NCI-H2227 (cell line): Measurements from ENCODE around the gene ETV1.
A peak's percentile ranks its signal among the peaks of the same experiment; 100 is the strongest.

Experiments
- DNase-seq: peaks from one replicate; lab custom pipeline; 2025; ENCODE audit not compliant: unreplicated experiment; lab: John Stamatoyannopoulos, UW

The ETV1 gene

DNA sequence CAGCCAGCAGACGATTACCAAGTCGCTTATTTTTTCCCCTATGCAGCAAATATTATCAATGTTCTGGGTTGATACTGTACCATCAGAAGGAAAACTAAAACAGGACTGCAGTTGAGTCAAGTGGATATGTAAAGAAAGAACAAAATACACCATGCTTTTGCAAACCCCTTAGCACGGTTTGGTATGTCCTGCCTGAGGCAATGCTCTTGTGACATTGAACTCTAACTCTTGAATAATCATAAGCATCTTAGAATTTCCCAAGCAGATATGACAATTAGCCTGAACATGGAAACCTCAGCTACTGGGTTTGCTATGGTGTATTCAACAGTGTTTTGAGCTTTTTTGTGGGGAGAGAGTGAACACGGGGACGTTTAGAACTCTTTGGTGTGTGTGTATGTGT is 107.4 kb downstream of the ETV1 start:
- DNase-seq = no peak

DNA sequence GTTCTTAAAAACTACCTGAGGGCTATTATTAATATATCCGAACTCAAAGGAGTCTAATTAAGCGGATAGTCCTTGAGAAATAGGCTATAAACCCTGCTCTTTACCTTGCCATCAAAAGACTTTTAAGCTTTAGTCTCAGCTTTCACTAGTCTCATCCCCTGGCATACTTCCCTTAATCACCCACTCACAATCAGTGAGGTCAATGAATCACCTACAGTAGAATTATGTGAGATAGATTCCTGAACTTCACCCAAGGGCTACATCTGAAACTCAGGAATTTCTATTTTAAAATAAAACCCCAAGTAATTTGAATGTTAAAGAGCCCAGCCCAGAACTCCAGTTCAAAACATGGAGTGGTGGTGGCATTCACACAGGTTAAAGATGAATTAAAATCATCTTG is 108.7 kb downstream of the ETV1 start:
- DNase-seq = no peak

DNA sequence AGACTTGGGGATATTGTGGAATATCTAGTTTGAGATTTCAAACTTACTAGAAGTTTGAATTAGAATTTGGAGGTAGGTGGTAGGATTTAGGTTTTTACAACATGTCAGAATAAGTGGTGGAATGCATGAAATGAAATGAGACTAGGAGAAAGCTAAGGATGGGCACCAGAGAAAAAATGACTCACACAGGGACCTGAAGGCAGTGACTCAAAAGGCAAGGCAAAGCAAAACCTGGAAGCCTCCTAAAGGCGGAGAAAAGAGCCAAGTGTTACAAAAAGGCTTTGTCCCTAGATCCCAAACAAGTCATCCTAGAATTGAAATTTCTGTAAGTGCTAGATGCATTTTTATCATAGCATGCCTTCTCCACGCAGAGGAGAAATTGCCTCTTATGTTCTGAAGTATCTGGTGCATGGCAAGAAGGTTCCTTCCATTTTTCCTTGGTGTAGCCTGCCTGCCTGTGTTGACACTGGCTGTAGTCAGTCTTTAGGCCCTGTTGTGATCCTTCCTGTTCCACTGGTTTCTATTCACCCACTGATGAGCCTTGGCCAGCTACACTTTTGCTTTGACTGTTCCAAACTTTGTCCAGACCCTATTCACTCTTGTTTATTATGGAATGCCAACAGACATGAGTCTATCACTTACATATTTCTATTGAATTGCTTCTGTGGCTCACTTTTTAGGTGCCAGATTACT is 109.3 kb downstream of the ETV1 start:
- no peak for DNase-seq

DNA sequence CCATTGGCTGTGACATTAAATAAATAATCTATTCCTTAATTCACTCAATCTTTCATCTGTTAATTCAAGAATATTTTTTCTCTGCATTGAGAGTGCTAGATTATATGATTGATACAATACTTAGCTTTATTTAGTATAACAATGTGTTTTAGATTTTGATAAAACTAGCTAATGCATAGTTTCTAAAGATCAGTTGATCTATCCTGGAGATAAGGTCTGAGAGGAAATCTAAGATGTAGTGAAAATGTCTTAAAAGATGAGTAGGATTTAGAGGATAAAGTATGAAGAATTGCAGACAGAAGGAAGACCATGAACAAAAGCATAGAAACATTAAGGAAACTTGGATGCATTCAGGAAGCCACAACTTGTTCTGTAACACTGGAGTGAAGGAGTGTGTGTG is 110.3 kb downstream of the ETV1 start:
- DNase-seq = no peak

DNA sequence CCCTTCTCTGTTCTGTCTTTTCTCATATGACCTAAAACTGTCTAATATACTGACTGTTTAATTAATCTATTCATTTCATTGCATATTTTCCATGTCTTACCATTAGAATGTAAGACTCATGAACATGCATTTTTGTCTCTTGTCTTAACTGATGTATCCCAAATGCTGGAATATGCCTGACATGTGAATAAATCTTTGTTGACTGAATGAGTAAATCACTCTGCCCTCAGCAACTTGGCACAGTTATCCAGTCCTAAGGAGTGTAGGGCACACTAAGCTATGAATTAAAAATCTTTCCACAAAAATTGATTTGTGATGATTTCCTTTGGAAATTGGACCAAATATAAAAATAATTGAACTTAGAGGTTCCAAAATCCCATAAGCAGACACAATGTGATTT is 111.3 kb downstream of the ETV1 start:
- no peak for DNase-seq

DNA sequence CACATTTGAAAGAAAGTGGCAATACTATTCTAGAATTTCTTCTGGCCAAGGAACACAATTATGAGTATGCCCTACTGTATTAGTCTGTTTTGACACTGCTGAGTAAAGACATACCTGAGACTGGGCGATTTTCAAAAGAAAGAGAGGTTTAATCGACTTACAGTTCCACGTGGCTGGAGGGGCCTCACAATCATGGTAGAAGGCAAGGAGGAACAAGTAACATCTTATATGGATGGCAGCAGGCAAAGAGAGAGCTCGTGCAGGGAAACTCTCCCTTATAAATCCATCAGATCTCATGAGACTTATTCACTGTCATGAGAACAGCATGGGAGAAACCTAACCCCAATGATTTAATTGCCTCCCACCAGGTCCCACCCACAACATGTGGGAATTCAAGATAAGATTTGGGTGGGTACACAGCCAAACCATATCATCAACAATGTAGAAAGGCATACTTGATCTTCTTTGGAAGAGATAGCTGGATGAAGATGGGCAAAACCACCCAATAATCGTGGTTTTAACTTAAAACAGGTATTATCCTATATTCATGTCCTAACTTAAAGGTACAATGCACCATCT is 113.9 kb downstream of the ETV1 start:
- no peak for DNase-seq

DNA sequence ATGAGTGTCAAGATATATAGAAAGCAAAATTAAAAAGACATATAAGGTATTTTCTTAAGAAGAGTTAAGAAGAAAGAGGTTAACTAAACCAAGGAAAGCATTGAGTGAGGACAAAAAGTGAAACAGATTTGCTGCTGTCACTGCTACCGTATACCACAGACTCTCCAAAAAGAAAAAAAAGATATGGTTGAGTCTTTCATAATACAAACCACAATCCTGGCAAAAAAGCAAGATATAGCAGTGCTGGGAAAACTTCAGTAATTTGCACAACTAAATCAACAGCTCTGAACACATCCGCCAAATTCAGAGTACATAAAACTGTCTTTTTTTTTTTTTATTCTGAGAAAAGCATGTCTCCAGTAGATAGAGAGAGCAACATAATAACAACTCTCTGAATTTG is 114.7 kb downstream of the ETV1 start:
- no peak for DNase-seq

DNA sequence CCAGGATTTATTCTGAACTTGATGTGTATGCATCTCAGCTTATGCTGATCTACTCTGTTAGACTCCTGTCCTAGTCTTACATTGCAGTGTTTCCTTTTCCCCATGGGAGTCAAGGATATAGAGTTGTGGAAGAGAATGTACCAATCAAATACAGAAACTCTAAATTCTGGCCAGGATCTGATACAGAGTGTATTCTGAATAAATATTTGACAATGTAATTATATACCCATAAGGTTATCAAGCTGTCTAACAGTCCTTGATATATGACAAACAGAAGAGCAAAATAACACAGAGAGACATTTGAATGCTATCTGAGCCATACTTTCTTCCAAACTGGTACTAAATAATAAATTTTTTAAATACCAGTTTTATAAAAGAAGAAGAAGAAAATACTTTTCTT is 116.8 kb downstream of the ETV1 start:
- DNase-seq = no peak

DNA sequence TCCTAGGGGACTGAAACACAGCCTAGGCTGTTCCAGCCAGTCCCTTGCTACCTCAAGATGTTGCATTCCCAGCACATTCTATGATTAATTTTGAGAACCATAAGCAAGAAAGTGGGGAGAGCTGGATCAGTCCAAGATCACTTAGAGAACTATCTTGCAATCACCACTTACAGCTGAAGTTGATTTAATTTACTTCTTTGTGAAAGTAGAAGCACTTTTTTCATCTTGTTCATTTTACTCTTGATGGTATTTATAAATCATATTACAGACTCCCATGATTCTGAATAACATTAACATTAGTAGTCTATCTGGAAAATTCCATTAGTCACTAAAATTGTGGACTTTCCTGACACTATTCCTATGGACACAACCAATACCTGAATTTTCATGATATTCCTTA is 118.5 kb downstream of the ETV1 start:
- no peak for DNase-seq

DNA sequence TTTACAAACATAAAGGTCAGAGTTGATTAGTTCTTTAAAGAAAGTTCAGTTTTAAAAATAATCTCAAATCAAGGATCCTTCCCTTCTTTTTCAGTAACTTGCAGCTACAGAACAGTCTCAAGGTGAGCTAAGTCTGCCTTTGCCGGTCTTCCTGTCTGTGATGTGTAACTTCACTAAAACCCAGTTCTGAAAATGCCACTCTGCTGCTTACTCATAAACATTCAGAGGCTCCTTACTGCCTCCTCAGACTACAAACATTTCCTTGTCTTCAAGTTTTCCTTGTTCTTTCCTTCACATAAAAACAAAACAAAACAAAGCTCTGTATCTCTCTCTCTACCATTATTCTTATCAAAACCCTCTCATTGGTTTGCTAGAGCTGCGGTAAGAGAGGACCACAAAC is 128.7 kb downstream of the ETV1 start:
- DNase-seq = no peak

DNA sequence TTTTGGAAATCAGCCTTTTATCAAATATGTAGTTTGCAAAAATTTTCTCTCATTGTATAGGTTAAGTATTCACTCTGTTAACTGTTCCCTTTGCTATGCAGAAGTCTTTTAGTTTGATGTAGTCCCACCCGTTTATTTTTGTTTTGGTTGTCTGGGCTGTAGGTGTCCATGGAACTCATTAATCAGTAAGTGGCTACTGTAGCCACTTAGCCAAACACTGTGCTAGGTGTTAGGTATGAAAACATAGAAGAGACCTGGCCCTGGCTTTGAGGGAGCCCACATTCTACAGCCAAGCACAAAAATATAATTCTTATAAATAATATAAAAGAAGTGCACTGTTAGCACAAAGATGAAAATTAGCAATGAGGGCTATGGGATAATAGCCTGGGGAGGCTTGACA is 133.5 kb downstream of the ETV1 start:
- DNase-seq = no peak

DNA sequence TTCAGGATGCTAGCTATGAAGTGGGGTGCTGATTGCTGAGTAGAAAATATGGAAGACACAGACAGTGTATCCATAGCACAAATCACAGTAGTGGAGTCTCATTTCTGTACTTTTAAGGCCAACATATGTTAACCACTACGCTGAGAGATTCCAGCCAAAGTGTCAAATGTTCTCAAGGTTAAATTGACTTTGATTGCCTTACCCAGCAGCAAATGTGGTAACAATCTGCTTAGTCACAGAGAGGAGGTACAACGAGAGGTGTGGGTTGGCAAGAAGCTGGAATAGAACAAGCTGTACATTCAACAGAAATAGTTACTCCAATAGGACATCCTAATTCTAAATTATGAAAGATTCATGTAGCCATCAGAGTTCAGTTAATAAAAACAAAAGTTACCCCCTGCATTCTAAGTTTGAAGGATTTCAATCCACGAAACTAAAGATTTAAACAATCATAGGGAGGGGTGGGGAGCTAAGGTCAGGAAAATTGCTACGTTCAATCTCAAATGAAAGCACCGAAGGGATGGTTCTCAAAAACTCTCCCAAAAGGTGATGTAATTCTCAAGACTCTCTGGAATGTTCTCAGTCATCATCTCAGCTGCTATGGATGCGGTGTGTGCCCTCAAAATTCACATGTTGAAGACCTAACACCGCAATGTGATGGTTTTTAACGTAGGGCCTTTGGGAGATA is 137.0 kb downstream of the ETV1 start:
- no peak for DNase-seq

DNA sequence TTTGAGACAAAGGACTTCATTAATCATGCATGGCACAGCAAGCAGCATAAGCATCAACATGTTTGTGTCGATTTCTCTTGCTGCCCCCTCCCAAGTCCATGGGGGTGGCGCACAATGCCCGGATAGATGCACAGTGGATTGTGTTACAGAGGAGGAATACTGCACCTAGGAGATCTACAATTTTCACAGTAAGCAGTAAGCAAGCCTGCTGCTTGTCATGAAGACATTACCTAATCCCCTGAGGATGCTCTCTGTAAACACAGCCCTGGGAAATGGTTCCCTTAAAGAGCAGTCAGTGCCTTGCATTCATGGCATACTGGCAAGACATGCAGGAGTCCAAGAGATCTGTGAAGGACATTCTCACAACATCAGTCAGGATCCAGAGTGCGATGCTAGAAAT is 137.7 kb downstream of the ETV1 start:
- peak; percentile 33 for DNase-seq

DNA sequence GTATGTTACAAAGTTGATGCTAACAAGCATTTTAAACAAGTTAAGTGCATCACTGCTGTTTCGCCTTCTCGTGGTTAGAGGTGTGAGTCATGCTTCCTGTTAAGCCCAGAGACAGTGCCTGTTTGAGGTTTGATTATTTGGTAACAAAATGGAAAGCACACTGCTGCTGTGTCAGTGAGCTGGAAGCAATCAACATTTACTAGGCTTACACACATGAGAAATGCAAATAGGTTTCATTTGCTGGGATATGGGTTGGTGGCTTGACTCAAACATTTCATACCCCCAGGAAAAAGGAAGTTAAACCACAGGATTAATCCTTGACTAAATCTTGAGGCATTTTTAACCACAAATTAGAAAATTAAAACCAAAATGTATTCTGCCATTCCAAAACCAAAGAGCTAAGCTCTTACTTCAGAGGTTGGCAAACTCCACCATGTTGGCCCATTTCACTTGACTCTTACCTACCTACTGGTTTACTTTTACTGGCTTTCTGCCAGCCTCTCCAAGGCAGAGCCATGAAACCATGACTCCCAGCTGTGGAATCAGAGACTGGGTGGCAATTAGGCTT is 139.2 kb downstream of the ETV1 start:
- DNase-seq = peak; percentile 38

DNA sequence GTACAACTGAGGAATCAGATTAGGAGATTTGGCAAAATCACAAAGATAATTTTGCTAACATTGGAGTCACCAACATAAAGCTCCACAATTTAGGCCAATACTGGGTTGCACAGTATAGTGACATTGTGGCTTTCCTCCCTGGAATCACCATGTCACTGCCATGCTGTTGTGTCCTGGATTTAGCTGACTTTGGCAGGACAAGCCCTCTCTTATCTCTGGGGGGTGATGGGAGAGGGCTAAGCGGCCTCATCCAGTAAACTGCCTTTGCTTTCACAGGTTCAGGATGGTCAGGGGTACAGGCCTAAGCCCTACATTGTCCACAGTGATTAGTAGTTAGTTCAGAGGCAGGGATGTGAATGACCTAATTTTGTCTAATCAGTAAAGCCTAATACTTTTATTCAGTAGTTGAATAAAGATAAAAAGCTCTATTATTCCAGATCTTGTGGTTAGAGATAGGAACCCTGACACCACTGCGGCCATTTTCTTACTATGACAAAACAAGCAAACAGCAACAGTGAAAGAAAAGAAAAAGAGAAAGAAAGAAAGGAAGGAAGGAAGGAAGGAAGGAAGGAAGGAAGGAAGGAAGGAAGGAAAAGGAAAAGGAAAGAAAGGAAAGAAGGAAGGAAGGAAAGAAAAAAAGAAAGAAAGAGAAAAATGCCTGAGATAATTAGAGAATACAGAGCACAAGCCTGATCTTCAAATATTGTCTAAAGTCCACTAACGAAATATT is 140.1 kb downstream of the ETV1 start:
- DNase-seq = no peak

DNA sequence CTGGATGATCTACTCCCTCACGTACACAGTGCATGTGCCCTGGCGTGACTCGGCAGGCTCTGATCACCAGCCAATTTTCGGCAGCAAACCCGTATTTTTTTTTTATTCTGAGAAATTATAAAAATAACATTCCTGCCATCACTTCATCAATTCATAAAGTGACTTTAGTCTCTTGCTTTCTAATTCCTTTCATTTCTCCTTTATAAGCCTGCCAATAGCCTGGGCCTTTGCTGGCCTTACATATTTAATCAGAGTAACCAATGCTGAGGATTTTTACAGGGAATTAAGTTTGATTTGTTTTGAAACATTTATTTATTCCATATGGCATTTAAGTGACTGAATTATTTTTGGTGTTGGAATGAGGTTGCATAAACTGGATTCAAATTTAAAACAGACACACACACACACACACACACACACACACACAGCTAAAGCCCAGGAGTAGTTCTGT is 140.8 kb downstream of the ETV1 start:
- no peak for DNase-seq

DNA sequence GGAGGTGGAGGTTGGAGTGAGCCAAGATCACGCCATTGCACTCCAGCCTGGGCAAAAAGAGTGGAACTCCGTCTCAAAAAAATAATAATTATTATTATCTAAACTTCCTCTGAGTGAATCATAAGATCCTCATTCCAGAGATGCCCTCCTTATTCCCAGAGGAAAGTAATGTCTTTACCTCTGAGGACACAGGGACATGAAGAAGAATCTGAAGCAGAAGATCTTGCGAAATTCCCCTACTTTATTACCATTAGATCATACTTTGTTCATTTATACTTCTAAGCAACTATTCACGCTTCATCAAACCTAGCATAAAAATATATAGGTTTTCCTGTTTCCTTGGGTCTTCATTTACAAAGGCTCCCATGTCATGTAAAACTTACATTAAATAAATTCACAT is 143.1 kb downstream of the ETV1 start:
- no peak for DNase-seq

DNA sequence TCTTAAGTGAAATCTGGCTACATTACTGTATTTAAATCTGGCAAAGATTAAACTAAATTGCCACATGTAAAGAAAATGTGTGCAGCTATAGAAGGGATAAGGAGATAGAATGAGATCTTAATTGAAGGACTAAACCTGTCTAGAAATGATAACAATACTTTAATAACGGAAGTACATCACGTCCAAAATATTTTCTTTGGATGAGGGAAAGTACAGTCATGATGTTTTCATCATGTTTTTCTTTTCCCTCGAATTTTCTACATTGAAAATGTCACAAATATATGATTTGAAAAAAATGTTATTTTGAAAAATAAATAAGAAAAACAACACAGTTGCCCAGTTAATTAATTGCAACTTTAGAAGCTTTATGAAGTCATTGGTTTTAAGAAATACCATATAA is 143.9 kb downstream of the ETV1 start:
- DNase-seq = no peak

DNA sequence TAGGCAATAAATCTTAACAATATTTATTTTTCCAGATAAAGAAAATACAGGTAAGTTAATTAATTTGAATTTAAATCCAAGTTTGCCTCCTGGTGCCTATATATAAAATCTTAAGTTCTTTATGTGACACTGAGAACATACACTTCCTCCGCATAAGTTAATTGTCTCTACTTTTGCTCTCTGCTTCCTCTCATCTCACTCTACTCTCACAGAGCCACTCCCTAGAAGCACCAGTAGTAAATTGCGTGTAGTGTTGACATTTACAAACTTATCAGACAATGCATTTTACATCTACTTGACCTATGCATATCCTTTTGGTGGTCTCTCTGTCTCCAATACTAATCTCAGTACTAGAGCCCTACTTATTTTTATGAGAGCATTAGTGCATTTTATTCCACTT is 144.5 kb downstream of the ETV1 start:
- DNase-seq = no peak

DNA sequence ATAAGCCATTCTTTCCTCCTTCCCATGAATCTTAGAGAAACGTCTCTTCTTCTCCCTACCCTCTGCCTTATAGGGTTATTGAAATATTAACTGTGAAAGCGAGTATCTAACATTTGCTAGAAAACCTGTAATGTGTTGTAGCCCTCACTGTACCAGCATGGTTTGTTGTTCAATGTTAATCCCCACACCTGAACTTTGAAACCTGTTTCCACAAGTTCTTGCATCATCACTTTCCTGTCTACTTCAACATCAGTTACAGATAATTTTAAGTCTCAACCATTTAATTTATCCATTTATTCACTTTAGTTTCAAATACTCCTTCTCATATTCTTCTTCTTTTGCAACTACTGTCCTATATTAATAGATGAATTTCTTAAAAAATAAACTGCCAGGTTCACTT is 148.2 kb downstream of the ETV1 start:
- no peak for DNase-seq
